Measurements from ENCODE around the gene GPR157. TPM values are rescaled to one million over a fixed set of nuclear protein-coding genes. Genes with fewer than 3 reads are reported as not detected.

The GPR157 gene
- total and polyA plus RNA-seq, 2 of the 13 experiments (the other 11 are each of a cell fraction or from before 2014, with no cell fraction given), result 10.1 to 19.2 TPM

DNA sequence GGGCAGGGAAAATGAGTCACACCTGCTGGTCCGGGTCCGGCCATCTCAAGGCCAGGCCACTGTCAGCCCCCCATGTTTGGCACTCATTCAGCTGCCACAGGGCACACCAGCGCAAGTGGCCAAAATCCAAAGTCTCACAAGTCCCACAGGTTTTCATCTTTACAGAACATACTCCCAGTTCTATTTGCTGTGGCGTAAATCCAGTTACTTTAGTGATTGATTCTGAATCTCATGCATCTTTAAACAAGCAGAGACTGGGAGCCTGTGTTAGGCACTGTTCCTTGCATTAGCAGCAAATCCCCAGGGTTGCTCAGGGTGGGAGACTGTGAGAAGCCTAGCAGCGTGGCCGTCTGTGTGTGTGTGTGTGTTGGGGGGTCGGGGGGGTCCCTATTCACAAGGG is 58.4 kb downstream of the GPR157 start:
- Histone ChIP-seq H3K27me3 (ENCODE audit: control insufficient read depth in 1 of 2, insufficient read depth in 2 of 2, low read length in 2 of 2) (peaks cover 2 to 10% of the 10 kb centered on the region in 2 experiments; a peak in 4 of 5 replicates), H3K9me3 (ENCODE audit: low read length) (no peaks in the 10 kb centered on the region), H3K4me3 (replicated peaks in 1 of 3; ENCODE audit: insufficient read depth in 1 of 3, low read depth in 2 of 3, low read length in 3 of 3) (no peak overlapping the region), H4K20me1 (ENCODE audit: insufficient read depth, low read length) (no peaks in the 10 kb centered on the region), H3K27ac (ENCODE audit: extremely low read length, insufficient read depth, low read length) (no peak overlapping the region), H2AFZ (ENCODE audit: low read length) (no peak overlapping the region), H3K79me2 (ENCODE audit: insufficient read depth, low read length) (no peaks in the 10 kb centered on the region), H3K9ac (ENCODE audit: insufficient read depth, low read depth, low read length) (no peak overlapping the region), H3K36me3 (replicated peaks in 1 of 2; ENCODE audit: control insufficient read depth in 1 of 2, insufficient read depth in 2 of 2, low read length in 2 of 2) (no peaks in the 10 kb centered on the region), H3K4me1 (ENCODE audit: insufficient read depth, low read length) (peaks cover 58% of the 10 kb centered on the region), H3K4me2 (ENCODE audit: low read depth, low read length) (no peak overlapping the region)
- ChIA-PET CTCF (ENCODE audit: low intra/inter-chr PET ratio, low total read pairs) (no interaction called here), POLR2A (no interaction called here)
- DNase-seq (ENCODE audit: low spot score) (no peak), FAIRE-seq (no peak), ATAC-seq (no peak)
- BruUV-seq (replicated peaks), result no TSS peak
- in situ Hi-C loops (cut with HindIII; ENCODE audit: extremely low pct_ligation_motif_present, low pct_unique_long_range_greater_than_20kb), result no loop called here
- 3% methylated on average over 7 of the region's 7 CpGs for WGBS (ENCODE audit: low lambda C conversion rate)
- TF ChIP-seq, protein P1, sequence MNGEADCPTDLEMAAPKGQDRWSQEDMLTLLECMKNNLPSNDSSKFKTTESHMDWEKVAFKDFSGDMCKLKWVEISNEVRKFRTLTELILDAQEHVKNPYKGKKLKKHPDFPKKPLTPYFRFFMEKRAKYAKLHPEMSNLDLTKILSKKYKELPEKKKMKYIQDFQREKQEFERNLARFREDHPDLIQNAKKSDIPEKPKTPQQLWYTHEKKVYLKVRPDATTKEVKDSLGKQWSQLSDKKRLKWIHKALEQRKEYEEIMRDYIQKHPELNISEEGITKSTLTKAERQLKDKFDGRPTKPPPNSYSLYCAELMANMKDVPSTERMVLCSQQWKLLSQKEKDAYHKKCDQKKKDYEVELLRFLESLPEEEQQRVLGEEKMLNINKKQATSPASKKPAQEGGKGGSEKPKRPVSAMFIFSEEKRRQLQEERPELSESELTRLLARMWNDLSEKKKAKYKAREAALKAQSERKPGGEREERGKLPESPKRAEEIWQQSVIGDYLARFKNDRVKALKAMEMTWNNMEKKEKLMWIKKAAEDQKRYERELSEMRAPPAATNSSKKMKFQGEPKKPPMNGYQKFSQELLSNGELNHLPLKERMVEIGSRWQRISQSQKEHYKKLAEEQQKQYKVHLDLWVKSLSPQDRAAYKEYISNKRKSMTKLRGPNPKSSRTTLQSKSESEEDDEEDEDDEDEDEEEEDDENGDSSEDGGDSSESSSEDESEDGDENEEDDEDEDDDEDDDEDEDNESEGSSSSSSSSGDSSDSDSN (CRISPR knock-in tag; IDR thresholded peaks at IDR 0.05), result no peak
- TF ChIP-seq HMGA1 (CRISPR knock-in tag; conservative IDR thresholded peaks at IDR 0.05) (no peak), SIX4 (CRISPR knock-in tag; IDR thresholded peaks at IDR 0.05) (no peak), HNRNPLL (IDR thresholded peaks at IDR 0.05; ENCODE audit: low read depth, low read length, poor library complexity, severe bottlenecking) (no peak), MATR3 (CRISPR knock-in tag; IDR thresholded peaks at IDR 0.05) (no peak), THYN1 (CRISPR knock-in tag; IDR thresholded peaks at IDR 0.05; ENCODE audit: borderline replicate concordance, low read depth) (no peak), EZH2 (conservative IDR thresholded peaks at IDR 0.05; ENCODE audit: low read depth, low read length) (no peak), RELA (CRISPR knock-in tag; IDR thresholded peaks at IDR 0.05) (no peak), IRF2 (CRISPR knock-in tag; IDR thresholded peaks at IDR 0.05) (no peak), FOXK2 (IDR thresholded peaks at IDR 0.05) (no peak), ZNF17 (CRISPR knock-in tag; IDR thresholded peaks at IDR 0.05) (no peak), ZNF562 (CRISPR knock-in tag; IDR thresholded peaks at IDR 0.05; ENCODE audit: borderline replicate concordance) (no peak), NFATC3 (CRISPR knock-in tag; IDR thresholded peaks at IDR 0.05) (no peak), ZNF878 (CRISPR knock-in tag; IDR thresholded peaks at IDR 0.05) (no peak)
- TF ChIP-seq, protein P2, sequence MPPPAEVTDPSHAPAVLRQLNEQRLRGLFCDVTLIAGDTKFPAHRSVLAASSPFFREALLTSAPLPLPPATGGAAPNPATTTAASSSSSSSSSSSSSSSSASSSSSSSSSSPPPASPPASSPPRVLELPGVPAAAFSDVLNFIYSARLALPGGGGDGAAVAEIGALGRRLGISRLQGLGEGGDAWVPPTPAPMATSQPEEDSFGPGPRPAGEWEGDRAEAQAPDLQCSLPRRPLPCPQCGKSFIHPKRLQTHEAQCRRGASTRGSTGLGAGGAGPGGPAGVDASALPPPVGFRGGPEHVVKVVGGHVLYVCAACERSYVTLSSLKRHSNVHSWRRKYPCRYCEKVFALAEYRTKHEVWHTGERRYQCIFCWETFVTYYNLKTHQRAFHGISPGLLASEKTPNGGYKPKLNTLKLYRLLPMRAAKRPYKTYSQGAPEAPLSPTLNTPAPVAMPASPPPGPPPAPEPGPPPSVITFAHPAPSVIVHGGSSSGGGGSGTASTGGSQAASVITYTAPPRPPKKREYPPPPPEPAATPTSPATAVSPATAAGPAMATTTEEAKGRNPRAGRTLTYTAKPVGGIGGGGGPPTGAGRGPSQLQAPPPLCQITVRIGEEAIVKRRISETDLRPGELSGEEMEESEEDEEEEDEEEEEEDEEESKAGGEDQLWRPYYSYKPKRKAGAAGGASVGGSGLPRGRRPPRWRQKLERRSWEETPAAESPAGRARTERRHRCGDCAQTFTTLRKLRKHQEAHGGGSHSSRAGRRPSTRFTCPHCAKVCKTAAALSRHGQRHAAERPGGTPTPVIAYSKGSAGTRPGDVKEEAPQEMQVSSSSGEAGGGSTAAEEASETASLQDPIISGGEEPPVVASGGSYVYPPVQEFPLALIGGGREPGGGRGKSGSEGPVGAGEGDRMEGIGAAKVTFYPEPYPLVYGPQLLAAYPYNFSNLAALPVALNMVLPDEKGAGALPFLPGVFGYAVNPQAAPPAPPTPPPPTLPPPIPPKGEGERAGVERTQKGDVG (CRISPR knock-in tag; IDR thresholded peaks at IDR 0.05; ENCODE audit: borderline replicate concordance), result no peak
- TF ChIP-seq, protein P3, sequence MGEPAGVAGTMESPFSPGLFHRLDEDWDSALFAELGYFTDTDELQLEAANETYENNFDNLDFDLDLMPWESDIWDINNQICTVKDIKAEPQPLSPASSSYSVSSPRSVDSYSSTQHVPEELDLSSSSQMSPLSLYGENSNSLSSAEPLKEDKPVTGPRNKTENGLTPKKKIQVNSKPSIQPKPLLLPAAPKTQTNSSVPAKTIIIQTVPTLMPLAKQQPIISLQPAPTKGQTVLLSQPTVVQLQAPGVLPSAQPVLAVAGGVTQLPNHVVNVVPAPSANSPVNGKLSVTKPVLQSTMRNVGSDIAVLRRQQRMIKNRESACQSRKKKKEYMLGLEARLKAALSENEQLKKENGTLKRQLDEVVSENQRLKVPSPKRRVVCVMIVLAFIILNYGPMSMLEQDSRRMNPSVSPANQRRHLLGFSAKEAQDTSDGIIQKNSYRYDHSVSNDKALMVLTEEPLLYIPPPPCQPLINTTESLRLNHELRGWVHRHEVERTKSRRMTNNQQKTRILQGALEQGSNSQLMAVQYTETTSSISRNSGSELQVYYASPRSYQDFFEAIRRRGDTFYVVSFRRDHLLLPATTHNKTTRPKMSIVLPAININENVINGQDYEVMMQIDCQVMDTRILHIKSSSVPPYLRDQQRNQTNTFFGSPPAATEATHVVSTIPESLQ (CRISPR knock-in tag; conservative IDR thresholded peaks at IDR 0.05), result no peak
- TF ChIP-seq, protein P4, sequence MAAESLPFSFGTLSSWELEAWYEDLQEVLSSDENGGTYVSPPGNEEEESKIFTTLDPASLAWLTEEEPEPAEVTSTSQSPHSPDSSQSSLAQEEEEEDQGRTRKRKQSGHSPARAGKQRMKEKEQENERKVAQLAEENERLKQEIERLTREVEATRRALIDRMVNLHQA (CRISPR knock-in tag; IDR thresholded peaks at IDR 0.05), result no peak
- TF ChIP-seq, protein P5, sequence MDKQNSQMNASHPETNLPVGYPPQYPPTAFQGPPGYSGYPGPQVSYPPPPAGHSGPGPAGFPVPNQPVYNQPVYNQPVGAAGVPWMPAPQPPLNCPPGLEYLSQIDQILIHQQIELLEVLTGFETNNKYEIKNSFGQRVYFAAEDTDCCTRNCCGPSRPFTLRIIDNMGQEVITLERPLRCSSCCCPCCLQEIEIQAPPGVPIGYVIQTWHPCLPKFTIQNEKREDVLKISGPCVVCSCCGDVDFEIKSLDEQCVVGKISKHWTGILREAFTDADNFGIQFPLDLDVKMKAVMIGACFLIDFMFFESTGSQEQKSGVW (CRISPR knock-in tag; IDR thresholded peaks at IDR 0.05; ENCODE audit: borderline replicate concordance), result no peak
- intact Hi-C loops (cut with micrococcal nuclease; ENCODE audit: unreplicated experiment), result no loop called here

Measured in HepG2 (cell line).